ENCODE data around the gene DOK3.

The DOK3 gene

DNA sequence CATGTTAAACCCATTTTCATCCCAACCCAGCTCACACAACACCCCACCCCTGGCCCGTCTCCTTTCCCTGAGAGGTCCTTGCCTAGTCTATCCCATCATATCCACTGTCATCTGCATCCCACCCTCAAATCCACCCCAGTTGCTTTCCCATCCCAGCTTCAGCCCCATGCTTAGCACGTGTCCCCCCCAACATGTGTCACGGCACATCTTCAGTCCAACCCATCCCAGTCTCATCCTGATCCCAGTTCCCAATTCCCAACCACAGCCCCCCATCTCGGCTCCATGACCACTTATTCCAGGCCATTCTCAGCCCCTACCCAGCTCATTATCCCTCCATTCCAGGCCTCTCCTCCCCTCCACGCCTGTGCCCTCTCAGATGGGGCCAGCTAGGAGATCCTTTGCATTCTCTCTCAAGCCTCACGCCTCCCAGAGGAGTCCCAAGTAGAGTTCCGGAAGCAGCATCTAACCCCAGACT lies 35.6 kb downstream of the DOK3 start:
- H3K4me1 Mint-ChIP-seq = peaks cover 44% of the 10 kb centered on the region
- H3K27me3 Mint-ChIP-seq = no peaks in the 10 kb centered on the region
- no peaks in the 10 kb centered on the region for H3K36me3 Mint-ChIP-seq
- no peaks in the 10 kb centered on the region for H3K9me3 Mint-ChIP-seq
- peak overlapping the region; percentile 25 for H3K27ac Mint-ChIP-seq
- peak overlapping the region; percentile 75 for H3K4me3 Mint-ChIP-seq

DNA sequence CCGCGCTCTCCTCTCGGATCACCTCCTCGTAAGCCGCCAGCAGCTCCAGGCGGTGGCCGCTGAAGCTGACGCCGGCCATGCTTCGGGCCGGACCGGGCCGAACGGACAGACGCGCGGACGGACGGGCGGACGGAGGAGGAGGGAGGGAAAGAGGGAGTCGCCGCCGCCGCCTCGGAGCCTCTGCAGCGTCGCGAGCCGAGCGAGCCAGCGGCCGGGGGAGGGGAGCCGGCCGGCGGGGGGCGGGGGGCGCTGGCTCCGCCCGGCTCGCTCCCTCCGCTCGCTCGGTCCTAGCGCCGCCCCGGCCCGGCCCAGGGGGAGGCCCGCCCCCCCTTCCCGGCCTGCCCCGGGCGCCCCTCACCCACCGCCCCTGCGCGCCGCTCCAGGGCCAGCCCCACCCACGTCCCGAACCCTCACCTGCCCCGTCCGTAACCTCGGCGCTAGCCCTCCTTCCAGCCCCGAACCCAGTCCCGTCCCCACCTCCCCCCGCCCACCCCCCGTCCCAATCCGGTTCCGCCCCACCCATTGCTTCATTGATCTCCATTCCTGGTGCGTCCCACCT lies 36.1 kb downstream of the DOK3 start, which contains the start of gene DBN1:
TSS of gene DBN1 (minus strand) at position 192 of the 559 bp plus-strand sequence. CDS start at position 79, 113 bp downstream.
- H3K36me3 Mint-ChIP-seq = no peaks in the 10 kb centered on the region
- H3K27me3 Mint-ChIP-seq = no peaks in the 10 kb centered on the region
- H3K9me3 Mint-ChIP-seq = no peaks in the 10 kb centered on the region
- peak within 1 kb of the TSS; percentile 25 for H3K27ac Mint-ChIP-seq
- H3K4me3 Mint-ChIP-seq = peak within 1 kb of the TSS; percentile 75
- H3K4me1 Mint-ChIP-seq = peaks cover 39% of the 10 kb centered on the region

DNA sequence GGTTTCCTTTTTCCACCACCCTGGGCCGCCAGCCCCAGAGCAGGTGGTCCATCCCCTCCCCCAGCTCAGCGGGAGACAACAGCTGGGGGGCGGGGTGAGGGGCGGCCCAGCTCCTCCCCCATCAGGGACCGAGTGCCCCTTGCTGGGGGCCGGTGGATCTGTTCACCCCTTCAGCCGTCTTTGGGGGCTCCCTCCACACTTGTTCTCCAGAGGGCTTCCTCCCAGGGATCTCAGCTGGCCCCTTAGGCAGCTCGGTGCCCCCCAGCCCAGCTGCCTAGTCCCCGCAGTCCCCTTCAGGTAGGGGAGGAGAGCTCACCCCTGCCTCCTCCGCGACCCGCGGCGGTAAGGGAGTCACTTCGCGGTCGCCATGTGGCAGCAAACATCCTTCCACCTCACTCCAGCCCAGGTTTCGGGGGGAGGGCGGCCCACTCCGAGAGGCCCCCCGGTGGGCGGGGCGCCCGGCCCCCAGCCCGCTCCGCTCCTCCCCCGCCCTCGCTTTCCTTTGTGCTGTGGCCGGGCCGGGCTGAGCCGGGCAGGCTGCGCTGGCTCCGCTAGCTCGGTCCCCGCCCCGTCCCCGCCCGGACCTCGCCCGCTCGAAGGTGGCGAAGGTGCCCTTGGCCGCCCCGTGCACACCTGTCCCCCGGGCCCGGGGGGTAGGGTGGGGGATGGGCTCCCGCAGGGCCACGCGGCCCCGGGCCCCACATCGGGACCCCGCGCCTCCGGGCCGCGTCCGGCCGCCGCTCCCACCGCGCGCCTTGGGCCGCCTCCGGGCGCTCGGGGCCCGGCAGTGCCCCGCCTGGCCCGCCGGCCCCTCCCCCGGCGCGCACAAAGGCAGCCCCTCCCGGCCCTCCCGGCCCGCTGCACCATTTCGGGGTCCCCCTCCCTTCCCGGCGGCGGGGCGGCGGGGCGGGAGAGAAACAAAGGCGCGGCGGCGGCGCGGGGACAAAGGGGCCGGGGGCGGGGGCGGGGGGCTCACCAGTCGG lies 36.9 kb downstream of the DOK3 start:
- Mint-ChIP-seq H3K4me1 (peaks cover 32% of the 10 kb centered on the region), H3K4me3 (peak overlapping the region; percentile 72), H3K27me3 (no peaks in the 10 kb centered on the region), H3K36me3 (no peaks in the 10 kb centered on the region), H3K27ac (no peak overlapping the region), H3K9me3 (no peaks in the 10 kb centered on the region)

DNA sequence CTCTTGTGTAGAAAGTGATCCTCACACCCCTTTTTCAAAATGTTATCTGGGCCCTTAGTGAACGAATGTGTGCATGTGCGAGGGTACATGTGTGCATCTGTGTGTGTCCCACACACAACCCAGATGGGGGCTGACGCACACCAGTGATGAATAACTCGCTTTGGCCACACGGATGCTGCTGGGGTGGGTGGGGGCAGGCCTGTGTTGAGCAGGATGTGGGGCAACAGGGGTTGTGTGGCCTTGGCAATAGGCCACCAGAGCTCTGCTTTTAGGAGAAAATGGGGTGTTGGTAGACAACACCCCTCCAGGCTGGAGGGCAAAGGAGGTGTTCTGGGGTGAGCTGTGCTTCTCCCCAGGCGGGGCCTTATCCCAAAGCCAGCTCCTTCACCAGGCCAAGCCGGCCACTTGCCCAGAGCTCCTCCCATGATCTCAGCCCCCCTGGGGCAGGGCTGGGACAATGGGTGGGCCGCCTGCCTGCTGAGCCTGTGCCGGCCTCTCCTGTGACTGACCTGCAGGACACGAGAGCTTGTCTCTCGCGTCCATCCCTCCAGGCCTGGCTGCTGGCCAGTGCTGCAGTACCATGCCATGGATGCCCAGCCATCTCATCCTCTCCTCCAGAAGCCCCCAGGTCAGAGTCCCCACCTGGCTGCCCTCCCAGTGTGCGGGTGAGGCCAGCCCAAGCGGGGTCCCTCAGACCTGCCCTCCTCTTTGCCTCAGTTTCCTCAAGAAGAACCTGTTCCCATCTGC lies 37.8 kb downstream of the DOK3 start:
- Mint-ChIP-seq H3K4me3 (peak overlapping the region; percentile 49), H3K9me3 (no peaks in the 10 kb centered on the region), H3K27ac (no peak overlapping the region), H3K27me3 (no peaks in the 10 kb centered on the region), H3K36me3 (no peaks in the 10 kb centered on the region), H3K4me1 (peaks cover 31% of the 10 kb centered on the region)

DNA sequence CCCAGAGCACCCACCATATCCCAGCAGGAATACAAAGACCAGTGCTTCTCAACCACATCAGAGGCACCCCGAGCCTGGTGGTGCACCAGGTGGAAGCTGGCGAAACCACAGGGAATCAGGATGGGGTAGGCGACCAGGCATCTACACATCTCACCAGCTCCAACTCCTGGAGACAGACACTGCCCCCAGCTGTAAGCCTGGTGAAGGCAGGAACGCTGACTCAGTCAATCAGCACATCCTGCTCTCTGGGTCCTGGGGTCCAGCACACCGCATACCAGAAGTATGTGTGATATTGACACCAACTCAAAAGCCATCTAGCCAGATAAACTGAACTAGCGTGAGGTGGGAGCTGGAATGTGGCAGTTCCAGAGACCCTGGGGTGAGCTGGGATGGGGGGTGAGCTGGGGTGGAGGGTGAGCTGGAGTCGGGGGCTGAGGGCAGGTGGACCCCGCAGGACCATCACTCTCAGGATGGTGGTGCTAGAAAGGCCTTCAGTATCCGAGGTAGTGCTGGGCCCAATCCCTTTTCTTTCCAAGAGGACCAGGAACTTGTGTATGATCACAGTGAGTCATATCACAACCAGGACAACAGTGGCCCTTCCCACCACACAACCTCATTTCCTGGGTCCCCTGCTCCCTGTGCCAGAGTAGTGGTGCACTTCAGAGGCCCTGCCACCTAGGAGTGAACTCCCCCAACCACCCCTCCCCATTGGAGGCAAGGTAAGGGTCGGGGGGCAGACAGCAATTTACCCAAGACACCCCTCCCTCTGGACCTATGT lies 38.7 kb downstream of the DOK3 start:
- no peak overlapping the region for H3K27ac Mint-ChIP-seq
- no peaks in the 10 kb centered on the region for H3K9me3 Mint-ChIP-seq
- no peaks in the 10 kb centered on the region for H3K27me3 Mint-ChIP-seq
- H3K4me3 Mint-ChIP-seq = no peak overlapping the region
- no peaks in the 10 kb centered on the region for H3K36me3 Mint-ChIP-seq
- peaks cover 25% of the 10 kb centered on the region for H3K4me1 Mint-ChIP-seq

DNA sequence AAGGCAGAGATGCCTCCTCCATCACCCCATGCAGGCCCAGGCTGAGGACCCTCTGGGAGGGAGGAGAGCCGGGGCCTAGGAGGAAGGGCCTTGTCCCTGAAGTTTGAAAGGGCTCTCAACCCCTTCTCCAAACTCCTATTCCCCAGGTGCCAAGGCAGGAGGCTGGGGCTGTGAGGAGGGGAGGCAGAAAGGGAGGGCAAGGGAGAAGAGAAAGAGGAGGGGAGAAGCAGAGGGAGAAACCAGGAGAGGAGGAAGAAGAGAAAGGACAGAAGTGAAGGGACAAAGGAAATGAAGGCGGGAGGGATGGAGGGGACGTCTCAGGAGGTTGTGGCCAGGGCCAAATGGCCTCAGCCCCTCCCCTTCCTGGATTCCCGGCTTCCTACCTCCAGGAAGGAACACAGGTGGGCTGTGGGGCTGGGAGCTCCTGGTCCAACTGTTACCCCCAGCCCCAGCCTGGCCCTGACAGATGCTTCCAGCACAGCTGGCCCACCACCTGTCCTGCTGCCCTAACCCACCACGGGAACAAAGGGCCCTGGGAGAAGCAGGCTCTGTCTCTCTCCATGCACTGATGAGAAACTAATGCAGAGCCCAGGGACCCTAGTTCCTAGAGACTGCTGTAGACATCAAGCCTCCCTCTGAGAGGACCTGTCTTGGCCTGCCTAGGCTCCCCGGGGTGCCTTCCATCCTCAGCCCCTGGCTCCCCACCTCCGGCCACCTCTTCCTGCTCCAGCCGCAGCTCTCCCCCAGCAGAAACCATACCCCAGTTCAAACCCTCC lies 39.7 kb downstream of the DOK3 start:
- Mint-ChIP-seq H3K4me3 (no peak overlapping the region), H3K27ac (no peak overlapping the region), H3K27me3 (no peaks in the 10 kb centered on the region), H3K4me1 (peaks cover 15% of the 10 kb centered on the region), H3K9me3 (no peaks in the 10 kb centered on the region), H3K36me3 (no peaks in the 10 kb centered on the region)

DNA sequence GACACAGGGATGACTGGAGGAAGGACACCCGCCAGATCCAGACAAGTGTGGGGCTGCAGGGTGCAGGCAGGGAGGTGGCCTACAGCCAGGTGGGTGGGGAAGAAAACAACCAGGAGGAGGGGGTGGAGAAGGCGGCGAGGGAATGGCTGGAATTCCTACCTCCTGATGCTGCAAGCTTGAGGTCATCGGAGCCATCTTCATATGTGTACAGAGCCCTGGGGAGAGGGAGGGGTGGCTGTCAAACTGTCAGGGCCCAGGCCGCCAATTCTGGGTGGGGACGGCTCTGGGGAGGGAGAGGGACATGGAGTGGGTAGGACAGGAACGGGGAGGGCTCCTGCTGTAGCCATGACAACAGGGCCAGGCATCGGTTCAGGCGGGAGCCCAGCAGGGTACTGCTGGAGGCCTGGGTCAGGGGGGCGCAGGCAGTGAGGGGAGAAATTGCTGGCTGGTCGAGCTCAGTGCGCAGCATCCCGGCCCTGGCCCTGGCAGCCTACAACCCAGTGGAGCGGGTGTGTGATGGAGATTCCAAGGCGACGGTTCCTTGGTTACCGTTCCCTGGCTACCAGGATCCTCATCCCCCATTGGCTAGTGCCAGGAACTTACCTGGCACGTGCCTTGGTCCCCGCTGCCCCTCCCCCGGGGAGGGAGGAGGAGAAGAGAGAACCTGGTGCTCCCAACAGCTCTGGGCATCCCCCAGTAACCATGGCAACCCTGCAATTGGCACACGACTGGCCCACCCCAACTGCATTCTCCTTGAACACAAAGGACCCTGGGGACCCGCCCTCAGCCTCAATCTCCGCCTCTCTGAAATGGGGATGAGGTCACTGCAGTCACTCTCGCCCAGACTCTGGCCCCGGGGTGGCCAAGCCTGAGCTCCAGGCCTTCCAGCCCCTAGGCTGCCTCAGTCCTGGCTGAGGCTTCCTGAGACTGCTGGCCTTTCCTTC lies 40.7 kb downstream of the DOK3 start:
- no peak overlapping the region for H3K4me3 Mint-ChIP-seq
- no peak overlapping the region for H3K27ac Mint-ChIP-seq
- no peaks in the 10 kb centered on the region for H3K27me3 Mint-ChIP-seq
- no peaks in the 10 kb centered on the region for H3K9me3 Mint-ChIP-seq
- H3K4me1 Mint-ChIP-seq = peaks cover 6% of the 10 kb centered on the region
- no peaks in the 10 kb centered on the region for H3K36me3 Mint-ChIP-seq

GRCh38 chr5:177468329-177468684 lies 41.3 kb downstream of the DOK3 start:
- Mint-ChIP-seq H3K27me3 (no peaks in the 10 kb centered on the region), H3K27ac (no peak overlapping the region), H3K4me1 (peaks cover 4% of the 10 kb centered on the region), H3K9me3 (no peaks in the 10 kb centered on the region), H3K4me3 (no peak overlapping the region), H3K36me3 (no peaks in the 10 kb centered on the region)

GRCh38 chr5:177467436-177467835 lies 42.2 kb downstream of the DOK3 start:
- Mint-ChIP-seq H3K4me3 (no peak overlapping the region), H3K36me3 (no peaks in the 10 kb centered on the region), H3K4me1 (peaks cover 4% of the 10 kb centered on the region), H3K9me3 (no peaks in the 10 kb centered on the region), H3K27ac (no peak overlapping the region), H3K27me3 (no peaks in the 10 kb centered on the region)

DNA sequence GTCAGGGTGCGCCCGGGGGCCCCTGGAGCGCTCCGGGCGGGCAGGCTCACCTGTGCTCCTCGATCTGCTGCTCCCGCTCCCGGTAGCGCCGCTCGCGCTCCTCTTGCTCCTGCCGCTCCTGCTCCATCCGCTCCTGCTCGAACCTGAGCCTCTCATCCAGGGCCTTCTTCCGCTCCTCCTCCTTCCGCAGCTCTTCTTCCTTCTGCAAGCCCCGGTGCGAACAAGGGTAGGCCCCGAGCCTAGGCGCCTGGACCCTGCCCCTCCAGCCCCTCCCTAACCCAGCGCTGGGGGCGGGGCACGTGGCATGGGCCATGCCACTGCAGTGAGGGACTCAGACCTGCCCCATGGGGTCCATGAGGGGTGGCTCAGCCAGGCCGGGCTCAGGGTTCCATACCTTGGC lies 42.8 kb downstream of the DOK3 start:
- Mint-ChIP-seq H3K9me3 (no peaks in the 10 kb centered on the region), H3K36me3 (no peaks in the 10 kb centered on the region), H3K4me3 (no peak overlapping the region), H3K4me1 (peaks cover 4% of the 10 kb centered on the region), H3K27me3 (no peaks in the 10 kb centered on the region), H3K27ac (no peak overlapping the region)

- H3K27me3 Mint-ChIP-seq = no peaks in the 10 kb centered on the region
- H3K4me3 Mint-ChIP-seq = no peak overlapping the region
- no peak overlapping the region for H3K27ac Mint-ChIP-seq
- H3K36me3 Mint-ChIP-seq = no peaks in the 10 kb centered on the region
- no peaks in the 10 kb centered on the region for H3K4me1 Mint-ChIP-seq
- no peaks in the 10 kb centered on the region for H3K9me3 Mint-ChIP-seq
Observed at GRCh38 chr5:177465044-177465443, 44.6 kb downstream of the DOK3 start.

- Mint-ChIP-seq H3K27ac (no peak overlapping the region), H3K9me3 (no peaks in the 10 kb centered on the region)
Observed at GRCh38 chr5:177462021-177462670, 47.5 kb downstream of the DOK3 start.

DNA sequence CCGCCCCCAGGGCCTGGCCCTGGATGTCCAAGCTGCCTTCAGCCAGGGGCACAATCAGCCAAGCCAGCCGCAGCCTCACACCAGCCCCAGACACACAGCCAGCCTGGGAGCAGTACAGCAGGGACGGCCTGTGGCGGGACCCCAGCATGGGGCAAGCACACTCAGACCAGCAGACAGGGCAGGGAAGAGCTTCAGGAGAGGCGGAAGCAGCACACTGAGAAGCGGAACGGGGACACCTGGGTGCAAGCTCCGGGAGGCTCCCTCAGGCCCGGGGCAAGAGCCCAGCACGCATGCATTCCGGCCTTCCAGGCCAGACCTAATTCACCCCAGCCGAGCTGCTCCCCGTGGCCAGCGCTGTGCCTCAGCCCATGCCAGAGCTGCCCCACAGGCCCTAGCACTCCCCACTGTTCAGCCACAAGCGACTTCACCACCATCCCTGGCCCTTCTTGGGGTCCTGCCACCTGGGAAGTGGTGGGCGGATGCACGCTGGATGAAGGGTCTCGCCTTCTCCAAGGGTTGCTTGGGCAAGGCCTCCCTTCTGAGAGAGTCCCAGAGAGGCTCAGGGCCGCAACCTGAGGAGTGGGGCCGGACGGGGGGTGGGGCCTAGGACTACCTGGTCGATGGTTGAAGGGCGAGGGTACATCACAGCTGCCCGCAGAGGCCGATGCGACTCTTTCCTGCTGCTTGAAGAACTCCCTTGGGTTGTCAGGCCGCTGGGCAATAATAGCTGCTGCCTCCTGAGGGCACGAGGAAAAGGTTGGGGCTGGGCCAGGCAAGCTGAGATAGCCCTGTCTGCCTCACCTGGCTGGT lies 49.6 kb downstream of the DOK3 start:
- Mint-ChIP-seq H3K4me1 (peaks cover 7% of the 10 kb centered on the region), H3K4me3 (no peak overlapping the region), H3K27ac (no peak overlapping the region), H3K9me3 (no peaks in the 10 kb centered on the region), H3K27me3 (no peaks in the 10 kb centered on the region), H3K36me3 (no peaks in the 10 kb centered on the region)

More at GRCh38 chr5:177462021-177462670, 47.5 kb downstream of the DOK3 start:
- Mint-ChIP-seq H3K4me3 (no peak overlapping the region), H3K4me1 (peaks cover 3% of the 10 kb centered on the region), H3K36me3 (no peaks in the 10 kb centered on the region), H3K27me3 (no peaks in the 10 kb centered on the region)

Data from activated naive CD4-positive, alpha-beta T cell treated with anti-CD3 and anti-CD28 coated beads, Interleukin-2, amount 50 U/mL, for 24 hours (primary cell).